Endometrial microvascular endothelial cells (primary cell): ENCODE results near the gene RBBP8. TPM values are rescaled to one million over a fixed set of nuclear protein-coding genes. Genes with fewer than 3 reads are reported as not detected.

Source experiments
- in situ Hi-C: cut with HindIII; loops from 2 replicates; pipeline ENCODE4 v1.10.0; 2017; ENCODE audit warnings: low sequenced_read_pairs, low pct_unique_long_range_greater_than_20kb; ENCODE audit errors: inconsistent ontology term
- total RNA-seq: library from RNA; depleted of rRNA; stranded (reverse); fragments of >200 nt; gene quantifications from one replicate; pipeline ENCODE4 v1.2.3, GENCODE V29; 2015; ENCODE audit errors: inconsistent ontology term

The RBBP8 gene
- total RNA-seq, 1 donor from 2014 or later, result 12.6 TPM

DNA sequence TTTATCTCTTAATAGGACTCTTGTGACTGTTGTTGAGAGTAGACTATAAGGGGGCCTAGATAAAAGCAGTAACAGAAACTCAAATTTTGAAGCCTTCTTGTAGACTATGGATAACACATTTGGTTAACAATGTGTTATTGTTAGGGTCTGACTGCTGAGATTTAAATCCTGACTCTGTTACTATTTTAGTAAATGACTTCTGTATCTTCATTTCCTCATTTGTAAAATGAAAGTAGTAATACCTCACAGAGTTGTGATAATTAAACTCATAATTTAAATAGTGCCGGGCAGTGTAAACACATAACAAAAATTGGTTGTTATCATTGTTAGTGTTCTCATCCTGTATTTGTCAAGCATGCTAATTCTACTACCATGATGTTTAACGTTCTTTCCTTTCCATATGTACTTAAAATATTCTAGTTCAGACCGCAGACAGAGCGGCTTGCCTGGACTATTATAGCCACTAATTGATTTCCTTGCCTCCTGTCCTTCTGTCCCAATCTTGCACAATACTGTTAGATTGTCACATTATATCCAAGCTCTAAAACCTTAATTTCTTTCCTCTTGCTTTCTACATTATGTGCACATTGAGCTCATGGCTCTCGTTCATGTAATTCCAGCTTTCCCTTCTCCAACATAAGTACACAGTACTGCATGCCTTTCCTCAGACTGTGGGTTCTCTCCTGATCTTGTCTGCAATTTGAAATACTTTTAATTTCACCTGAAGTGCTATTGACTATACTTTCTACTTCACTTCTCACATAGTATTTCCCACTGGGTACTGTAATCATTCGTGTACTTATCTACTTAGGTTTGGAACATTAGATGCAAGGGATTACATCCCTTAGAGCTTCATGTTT lies 48.4 kb downstream of the RBBP8 start:
- in situ Hi-C loops, result no loop called here

DNA sequence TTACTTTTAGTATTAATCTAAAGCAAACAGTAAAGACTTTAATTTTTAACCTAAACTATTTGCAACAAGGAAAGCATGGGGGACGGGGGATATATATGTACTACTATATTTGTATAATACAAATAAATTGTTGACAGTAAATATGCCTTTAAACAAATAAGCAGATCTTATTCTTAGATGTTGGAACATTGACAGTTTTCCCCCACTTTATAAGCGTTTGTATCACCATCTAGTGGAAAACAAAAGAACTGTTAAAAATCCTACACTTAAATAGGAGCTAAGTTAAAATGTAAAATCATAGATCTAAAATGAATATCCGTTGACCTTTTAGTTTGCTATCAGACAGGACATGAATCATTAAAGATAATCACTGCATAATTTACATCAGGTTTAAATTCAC lies 50.0 kb downstream of the RBBP8 start:
- in situ Hi-C loops, result no loop called here

- in situ Hi-C loops, result no loop called here
Observed at GRCh38 chr18:22985250-22985649, 52.1 kb downstream of the RBBP8 start.

DNA sequence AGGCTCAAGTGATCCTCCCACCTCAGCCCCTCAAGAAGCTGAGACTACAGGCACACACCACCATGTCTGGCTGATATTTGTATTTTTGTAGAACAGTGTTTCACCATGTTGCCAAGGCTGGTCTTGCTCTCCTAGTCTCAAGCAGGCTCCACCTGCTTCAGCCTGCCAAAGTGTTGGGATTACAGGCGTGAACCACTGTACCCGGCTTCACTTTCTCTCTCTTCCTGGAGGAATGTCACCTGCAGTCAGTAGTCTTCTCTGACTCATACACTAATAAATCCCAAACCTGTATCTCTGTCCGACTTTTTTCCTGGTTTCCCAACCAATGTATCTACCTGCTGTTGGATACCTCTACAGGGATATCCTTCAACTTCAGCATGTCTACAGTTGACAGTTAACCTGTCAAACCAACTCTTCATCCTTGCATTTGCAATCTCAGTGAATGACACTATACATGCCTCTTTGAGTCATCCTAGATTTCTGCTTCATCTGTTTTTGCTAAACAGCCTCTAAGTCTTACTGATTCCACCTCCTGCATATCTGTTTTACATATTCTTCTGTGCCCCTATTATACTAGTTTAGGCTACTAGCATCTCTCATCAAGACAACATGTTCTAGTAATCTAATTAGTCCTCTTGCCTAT lies 54.5 kb downstream of the RBBP8 start:
- in situ Hi-C loops, result no loop called here

DNA sequence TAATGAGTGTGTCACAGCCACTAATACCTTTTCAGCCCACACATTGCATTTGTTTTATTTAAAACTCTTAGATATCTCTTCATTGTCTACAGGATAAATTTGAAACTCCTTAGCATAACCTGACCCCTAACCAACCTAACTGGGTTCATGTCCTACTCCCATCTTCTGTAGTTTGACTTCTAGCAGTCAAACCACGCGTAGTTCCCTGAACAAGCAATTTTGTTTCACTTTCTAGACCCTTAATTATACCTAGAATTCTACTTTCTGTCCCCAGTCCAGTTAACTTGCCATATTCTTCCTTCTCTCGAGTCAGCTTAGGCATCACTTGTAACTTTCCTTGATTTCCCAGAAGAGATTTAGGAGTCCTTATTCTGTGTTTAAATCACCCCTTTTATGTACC lies 55.1 kb downstream of the RBBP8 start:
- in situ Hi-C loops, result no loop called here

GRCh38 chr18:22998344-22998743 lies 65.2 kb downstream of the RBBP8 start:
- in situ Hi-C loops, result no loop called here

- in situ Hi-C loops, result no loop called here
Observed at GRCh38 chr18:22999212-22999611, 66.1 kb downstream of the RBBP8 start.

GRCh38 chr18:22999647-23000046 lies 66.5 kb downstream of the RBBP8 start:
- in situ Hi-C loops, result no loop called here

GRCh38 chr18:23003289-23003688 lies 70.2 kb downstream of the RBBP8 start:
- in situ Hi-C loops, result no loop called here

DNA sequence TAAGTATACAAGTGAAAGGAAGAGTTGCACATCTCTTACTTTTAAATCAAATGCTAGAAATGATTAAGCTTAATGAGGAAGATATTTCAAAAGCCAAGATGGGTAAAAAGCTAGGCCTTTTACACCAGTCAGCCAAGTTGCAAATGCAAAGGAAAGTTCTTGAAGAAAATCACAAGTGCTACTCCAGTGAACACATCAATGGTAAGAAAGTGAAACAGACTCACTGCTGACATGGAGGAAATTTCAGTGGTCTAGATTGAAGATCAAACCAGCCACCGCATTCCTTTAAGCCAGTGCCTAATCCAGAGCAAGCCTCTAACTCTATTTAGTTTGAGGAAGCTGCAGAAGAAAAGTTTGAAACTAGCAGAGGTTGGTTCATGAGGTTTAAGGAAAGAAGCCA lies 79.1 kb downstream of the RBBP8 start:
- in situ Hi-C loops, result no loop called here

DNA sequence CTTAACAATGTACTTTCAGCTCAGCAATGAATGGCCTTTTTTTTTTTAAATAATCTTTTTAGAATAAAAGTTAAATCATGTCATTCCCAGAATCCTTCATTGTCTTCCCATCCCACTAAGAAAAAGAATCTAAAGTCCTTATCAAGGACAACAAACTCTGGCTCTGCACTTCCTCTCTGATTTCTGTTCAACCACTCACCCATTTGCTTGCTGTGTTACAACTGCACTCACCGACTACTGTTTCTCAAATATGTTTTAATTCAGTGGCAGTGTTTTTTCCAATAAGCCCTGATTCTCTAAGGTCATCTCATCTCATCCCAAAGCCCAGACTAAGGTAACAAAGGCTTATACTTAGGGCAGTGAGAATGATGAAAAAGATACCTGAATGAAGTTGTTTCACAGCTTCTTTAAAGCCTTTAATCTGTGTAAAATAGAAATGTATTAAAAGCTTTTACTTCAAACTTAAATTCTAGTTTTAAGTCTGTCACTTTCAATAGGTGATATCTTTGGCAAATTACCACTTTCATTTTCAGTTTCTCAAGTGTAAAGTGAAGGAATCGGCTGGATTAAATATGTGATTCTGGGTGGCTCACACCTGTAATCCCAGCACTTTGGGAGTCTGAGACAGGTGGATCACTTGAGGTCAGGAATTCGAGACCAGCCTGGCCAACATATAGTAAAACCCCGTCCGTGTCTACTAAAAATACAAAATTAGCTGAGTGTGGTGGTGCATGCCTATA lies 87.6 kb downstream of the RBBP8 start:
- in situ Hi-C loops, result no loop called here

DNA sequence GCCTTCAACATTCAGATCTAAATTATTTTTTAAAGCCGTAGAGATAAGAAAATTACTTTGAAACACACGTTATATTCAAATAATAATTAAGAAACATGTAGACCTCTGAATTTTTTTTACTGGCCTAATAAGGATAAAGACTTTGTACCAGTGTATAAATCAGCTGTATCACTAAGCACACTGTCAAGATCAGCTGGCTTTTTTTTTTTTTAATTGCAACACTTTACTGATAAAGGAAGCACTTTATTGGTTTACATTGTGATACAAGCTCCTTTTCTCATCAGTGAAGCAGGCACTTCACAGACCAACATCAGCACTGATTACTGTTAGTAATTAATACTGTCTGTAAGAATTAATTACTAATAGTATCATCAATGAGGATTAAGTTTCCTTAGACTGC lies 88.5 kb downstream of the RBBP8 start:
- in situ Hi-C loops, result no loop called here

- in situ Hi-C loops, result no loop called here
Observed at GRCh38 chr18:23032030-23032582, 99.0 kb downstream of the RBBP8 start.

DNA sequence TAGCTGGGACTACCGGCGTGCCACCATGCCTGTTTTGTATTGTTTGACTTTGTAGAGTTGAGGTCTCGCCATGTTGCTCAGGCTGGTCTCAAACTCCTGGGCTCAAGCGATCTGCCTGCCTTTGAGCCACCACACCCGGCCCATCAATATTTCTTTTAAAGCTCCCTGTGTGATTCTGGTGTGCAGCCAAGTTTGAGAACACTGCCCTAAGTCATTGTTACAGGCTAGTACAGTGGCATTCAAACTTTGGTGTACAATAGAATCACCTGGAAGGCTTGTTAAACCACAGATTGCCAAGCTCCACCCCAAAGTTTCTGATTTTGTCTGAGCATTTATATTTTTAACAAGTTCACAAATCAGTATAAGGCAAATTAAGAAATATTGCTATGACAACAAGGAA lies 99.9 kb downstream of the RBBP8 start:
- in situ Hi-C loops, result no loop called here

GRCh38 chr18:23036660-23037201 lies 103.6 kb downstream of the RBBP8 start:
- in situ Hi-C loops, result no loop called here

- in situ Hi-C loops, result no loop called here
Observed at GRCh38 chr18:23037646-23038045, 104.5 kb downstream of the RBBP8 start.

DNA sequence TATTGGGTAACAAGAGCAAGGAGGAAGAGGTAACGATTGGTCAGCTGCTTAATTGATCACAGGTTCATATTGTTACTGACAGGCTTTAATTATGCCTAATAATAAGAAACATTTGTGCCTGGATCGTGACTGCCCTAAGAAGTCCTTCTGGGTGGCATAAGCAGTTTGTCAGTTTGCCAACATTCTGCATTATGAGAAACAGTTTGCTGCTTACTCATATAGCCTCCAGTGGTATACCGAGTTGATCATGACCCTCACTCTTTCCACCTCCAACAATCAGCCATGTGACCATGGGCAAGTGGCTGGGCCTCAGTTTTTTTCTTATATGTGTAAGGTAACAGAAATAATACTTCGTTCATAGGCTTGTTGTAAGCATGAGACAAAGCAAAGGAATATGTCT lies 105.6 kb downstream of the RBBP8 start:
- in situ Hi-C loops, result no loop called here

DNA sequence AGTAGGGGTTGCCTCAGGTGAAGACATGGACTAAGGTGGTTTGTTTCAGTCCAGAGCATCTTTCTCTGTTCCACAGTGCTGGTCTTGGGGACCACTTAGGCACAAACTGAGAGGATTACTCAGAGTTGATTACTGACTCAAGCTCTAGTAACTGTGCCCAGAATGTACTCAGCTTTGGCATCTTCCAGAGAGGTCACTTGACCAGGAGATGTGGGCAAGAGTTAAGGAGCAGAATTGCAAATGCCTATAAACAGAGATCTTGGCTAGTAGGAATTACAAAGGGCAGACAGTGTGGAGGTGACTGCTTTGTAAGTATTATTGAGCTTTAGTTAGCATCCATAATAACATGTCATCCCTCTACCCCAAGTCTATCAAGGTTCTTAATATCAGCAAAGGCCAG lies 109.0 kb downstream of the RBBP8 start:
- in situ Hi-C loops, result no loop called here

DNA sequence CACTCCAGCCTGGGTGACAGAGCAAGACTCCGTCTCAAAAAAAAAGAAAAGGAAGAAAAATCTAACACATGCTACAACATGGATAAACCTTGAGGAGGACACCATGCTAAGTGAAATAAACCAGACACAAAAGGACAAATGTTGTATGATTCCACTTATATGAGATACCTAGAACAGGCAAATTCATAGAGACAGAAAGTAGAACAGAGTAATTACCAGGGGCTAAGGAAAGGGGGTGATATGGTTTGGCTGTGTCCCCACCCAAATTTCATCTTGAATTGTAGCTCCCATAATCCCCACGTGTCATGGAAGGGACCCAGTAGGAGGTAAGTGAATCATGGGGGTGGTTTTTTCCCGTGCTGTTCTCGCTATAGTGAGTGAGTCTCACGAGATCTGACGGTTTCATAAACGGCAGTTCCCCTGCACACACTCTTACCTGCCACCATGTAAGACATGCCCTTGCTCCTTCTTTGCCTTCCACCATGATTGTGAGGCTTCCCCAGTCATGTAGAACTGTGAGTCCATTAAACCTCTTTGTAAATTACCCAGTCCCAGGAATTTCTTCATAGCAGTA lies 110.8 kb downstream of the RBBP8 start:
- in situ Hi-C loops, result no loop called here
